Hindlimb muscle (tissue), 1 donor: ENCODE measurements around the gene ZFP30. TPM values are rescaled to one million over a fixed set of nuclear protein-coding genes. Genes with fewer than 3 reads are reported as not detected.
"Not testable (repeated sequence)": the region's sequence is repeated elsewhere in the genome, so short reads cannot be mapped to it uniquely, and the experiment has no call there.

Source experiments
- DNase-seq: peaks from one replicate; pipeline ENCODE4 v3.0.0-alpha.2; 2013
- polyA plus RNA-seq: library from polyadenylated mRNA; unstranded; fragments of 120-200 nt; gene quantifications from one replicate; pipeline ENCODE4 v1.2.1, GENCODE V29; 2013; ENCODE audit not compliant: insufficient read length

Gene ZFP30
- 12.3 TPM for polyA plus RNA-seq

DNA sequence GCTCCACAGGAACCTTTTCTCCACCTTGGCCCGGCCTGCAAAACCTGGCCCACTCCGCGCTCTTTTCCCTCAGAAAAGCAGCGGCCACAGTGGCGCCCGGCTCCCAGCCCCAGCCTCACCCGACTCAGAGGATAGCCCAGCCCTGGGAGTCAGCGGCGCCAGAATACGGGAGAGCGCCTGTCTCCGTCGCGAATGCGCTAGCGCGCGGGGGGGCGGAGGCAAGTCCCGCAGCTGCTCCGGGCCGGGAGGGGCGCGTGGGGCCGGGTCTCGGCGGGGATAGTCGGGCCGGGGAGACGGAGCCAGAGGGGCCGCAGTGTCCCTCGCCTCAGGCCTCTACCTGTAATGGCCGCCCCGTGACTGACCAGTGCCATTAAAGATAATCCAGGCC lies at the start of gene ZFP30:
ZFP30 (minus strand) TSS at position 165 of the 388 bp plus-strand sequence. CDS start 7,643 bp downstream, outside the sequence.
- DNase-seq = peak; percentile 90

DNA sequence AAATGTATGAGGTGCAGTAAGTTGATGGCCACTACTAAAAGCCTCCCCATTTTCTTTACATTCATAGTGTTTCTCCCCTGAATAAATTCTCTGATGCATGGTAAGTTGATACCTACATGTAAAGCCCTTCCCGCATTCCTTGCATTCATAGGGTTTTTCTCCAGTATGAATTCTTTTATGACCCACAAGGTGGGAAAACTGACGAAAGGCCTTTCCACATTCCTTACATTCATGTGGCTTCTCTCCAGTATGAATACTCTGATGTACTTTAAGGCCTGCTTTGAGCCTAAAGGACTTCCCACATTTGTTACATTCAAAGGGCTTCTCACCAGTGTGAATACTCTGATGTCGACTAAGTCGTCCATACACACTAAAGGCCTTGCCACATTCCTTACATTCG lies 43.8 kb upstream of the ZFP30 start:
- DNase-seq = no peak

DNA sequence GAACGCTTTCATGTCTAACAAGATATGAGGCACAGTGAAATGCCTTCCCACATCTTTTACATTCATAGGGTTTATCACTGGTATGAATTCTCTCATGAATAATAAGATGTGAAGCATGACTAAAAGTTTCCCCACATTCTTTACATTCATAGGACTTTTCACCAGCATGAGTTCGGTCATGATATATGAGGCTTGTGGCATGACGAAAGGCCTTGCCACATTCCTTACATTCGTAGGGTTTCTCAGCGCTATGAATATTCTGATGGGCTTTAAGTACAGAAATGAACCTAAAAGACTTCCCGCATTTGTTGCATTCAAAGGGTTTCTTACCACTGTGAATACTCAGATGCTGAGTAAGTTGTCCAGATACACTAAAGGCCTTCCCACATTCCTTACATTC lies 43.0 kb upstream of the ZFP30 start:
- DNase-seq = no peak

DNA sequence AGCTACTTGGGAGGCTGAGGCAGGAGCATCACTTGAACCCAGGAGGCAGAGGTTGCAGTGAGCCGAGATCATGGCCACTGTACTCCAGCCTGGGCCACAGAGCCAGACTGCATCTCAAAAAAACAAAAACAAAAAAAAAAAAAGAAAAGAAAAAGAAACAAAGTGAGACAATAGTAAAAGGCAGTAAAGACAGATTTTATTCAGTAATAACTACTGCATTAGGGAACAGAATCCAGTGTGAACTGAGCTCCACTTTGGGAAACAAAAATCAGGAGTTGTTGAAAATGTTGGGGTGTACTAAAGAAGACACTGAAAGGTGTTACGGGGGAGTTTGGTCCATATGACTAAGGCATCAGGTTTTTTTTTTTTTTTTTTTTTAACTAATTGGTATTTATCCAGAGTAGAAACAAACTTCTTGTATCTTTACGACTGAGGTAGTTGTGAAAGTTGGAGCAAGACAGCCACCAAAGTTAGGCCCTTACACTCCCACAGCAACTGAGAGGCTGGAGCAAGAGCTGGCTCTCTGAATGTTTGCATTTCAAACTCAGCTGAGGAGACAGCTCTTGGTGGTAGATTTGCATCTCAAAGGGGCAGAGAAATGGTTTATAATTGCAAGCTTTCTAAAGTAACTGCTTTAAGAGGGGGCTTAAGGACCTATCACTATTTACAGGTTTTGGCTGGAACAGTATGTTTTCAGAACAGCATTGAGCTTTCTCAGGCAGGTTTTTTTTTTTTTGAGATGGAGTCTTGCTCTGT lies 40.1 kb upstream of the ZFP30 start:
- DNase-seq = no peak

DNA sequence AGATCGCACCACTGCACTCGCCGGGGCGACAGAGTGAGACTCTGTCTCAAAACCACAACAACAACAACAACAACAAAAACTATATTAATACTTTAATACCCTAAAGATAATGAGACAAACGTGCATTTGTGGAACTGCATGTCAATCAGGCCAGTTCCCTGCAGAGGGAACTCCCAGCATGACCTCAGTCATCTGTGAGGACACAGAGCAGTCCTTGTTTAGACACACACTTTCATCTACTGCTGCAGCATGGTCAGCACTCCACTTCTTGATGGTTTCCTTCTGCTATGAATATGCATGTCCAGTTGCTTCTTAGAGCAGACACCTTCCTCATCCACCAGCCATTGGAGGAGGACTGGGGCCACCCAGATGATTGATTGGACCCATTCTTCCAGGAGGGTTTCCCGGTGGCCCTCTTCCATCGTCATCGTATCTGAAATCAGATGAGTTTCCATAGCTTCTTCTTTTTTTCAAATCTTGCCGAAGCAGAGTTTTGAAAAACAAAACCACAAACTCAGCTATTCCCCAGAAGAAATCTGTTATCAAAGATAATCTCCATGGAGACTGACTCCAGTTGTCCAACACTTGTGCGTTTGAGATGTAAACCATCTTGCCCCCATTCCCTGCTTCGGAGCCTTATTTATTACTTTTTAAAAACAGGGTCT lies 37.8 kb upstream of the ZFP30 start:
- DNase-seq = no peak

DNA sequence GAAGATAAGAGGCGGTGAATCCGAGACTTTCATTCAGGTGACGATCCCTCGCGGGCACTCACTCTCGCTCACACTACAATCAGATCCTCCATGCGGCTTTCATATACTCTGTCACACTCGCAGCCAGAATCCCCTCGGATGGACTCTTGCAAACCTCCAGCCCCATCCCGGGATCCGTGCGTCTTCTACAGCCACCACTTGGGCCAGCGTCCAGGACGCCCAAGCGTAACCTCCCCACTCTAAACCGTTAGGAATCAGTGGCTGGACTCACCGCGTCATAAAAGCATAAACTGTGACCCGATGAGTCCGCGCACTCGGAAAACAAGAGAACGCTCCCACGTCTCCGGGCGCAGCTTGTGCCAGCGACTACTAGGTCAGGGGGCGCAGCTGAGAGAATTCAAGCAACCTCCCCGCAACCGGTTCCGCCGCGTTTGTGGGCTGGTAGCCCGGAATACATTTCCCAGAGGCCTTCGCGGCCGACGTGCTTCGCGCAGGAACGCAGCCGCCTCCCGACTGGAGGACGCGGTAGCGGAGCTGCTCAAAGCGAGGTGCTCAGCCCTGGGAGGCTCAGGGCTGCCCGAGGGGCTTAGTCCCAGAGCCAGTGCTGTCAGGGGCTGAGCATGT lies 36.7 kb upstream of the ZFP30 start:
- DNase-seq = peak; percentile 88

DNA sequence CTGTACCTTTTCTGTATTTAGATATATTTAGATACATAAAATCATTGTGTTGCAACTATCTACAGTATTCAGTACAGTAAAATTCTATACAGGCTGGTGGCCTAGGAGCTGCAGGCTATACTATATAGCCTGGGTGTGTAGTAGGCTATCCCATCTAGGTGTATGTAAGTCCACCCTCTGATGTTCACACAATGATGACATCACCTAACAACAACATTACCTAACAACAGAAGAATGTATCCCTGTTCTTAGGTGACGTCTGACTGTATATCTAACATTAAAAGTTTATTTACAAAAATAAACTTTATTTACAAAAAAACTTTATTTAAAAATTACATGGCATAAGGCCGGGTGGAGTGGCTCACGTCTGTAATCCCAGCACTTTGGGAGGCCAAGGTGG lies 28.3 kb upstream of the ZFP30 start:
- DNase-seq = no peak

DNA sequence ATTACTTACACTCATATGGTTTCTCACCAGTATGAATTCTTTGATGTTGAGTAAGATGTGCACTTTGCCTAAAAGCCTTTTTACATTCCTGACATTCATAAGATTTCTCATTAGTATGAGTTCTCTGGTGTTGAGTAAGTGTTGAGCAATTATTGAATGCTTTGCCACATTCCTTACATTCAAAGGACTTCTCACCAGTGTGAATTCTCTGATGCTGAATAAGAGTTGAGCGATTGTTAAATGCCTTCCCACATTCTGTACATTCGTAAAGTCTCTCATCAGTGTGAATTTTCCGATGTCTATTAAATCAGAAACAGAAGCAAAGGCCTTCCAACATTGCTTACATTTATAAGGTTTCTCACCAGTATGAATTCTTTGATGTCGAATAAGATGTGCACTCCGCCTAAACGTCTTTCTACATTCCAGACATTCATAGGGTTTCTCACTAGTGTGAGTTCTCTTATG lies 14.2 kb upstream of the ZFP30 start:
- no peak for DNase-seq

DNA sequence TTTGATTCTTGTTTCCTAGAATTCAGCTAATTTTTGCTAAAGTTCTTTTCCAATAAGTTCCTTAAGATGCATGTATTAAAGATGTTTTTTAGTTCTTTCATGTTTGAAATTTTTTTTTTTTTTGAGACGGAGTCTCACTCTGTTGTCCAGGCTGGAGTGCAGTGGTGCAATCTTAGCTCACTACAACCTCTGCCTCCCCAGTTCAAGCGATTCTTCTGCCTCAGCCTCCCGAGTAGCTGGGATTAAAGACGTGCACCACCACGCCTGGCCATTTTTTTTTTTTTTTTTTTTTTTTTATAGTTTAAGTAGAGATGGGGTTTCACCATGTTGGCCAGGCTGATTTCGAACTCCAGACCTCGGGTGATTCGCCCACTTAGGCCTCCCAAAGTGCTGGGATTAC lies 1.9 kb upstream of the ZFP30 start:
- not testable (repeated sequence) for DNase-seq

DNA sequence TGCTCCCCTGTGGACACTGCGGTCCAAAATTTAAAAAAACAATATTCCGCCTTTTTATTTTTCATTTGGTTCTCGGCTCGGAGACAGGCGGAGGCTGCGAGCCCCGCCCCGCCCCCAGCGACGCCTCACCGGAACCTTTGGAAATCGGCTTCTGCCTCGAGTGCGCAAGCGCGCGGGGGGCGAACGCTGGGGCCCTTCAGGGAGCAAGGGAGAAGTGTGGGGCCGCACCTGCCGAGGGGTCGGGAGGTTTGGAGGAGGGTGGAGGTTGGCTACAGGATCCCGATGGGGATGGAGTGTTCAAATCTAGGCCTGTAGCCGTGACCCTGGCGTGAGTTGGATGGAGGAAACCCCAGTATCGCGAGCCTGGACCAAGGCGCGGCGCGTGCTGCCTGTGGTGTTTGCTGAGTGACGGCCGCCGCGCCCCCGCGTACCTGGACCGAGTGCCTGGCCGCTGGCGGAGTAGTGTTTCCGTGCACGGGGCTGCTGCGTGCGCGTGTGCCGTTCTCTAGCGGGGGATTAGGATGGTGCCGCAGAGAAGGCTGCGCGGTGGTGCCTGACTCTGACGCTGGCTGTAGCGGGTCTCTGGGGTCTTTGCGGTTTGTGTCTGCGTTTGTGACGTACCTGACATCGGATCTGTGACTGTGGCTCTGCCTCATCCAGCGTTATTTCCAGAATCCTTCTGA lies 565 bp upstream of the ZFP30 start:
- DNase-seq = peak; percentile 84

DNA sequence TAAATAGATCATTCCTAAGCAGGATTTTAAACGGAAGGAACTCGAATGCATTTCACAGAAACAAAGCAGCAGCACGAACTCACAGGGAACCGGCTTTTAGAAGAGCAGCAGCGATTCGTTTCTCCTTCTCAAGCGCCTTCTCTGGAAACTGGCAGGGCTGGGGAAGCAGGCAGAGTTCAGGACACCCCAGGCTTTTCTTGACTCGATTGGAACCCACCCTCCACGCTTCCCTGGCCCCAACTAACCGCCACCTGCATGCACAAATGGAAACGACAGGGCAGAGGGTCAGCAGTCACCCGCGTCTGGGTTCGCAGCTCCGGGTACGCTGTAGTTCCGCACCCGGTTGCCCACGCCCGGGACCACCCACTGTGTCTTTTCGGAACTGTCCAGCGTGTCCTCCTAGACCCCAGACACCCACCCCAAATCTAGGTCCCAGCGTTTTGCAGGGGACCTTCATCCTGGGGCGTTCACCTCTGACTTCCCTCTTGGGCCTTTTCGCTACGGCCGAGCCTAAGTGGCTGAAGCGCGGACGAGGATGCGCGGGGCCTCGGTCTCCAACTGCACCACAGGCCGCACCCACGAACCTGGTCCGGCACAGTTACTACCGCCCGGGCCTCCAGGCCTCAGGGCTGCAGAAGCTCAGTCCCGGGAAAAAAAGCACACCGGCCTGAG lies 500 bp downstream of the ZFP30 start:
- DNase-seq = peak; percentile 26

DNA sequence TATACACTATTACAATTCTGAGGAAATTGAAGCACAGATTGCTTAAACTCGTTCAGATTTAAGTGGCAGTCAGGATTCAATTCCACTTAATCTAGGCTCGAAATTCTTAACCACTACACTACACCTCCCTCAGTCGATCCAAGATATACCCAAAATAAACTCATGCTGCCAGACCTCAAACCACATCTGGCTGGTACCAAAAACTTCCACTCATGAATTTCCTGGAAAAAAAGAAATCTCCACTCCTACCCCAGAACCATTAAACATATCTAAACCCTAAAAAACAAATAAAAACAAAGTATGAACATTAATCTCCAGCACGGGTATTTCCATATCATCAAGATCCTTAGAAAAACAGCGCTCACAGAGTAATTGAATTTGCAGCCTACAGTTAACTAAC lies 1.1 kb downstream of the ZFP30 start:
- DNase-seq = no peak

DNA sequence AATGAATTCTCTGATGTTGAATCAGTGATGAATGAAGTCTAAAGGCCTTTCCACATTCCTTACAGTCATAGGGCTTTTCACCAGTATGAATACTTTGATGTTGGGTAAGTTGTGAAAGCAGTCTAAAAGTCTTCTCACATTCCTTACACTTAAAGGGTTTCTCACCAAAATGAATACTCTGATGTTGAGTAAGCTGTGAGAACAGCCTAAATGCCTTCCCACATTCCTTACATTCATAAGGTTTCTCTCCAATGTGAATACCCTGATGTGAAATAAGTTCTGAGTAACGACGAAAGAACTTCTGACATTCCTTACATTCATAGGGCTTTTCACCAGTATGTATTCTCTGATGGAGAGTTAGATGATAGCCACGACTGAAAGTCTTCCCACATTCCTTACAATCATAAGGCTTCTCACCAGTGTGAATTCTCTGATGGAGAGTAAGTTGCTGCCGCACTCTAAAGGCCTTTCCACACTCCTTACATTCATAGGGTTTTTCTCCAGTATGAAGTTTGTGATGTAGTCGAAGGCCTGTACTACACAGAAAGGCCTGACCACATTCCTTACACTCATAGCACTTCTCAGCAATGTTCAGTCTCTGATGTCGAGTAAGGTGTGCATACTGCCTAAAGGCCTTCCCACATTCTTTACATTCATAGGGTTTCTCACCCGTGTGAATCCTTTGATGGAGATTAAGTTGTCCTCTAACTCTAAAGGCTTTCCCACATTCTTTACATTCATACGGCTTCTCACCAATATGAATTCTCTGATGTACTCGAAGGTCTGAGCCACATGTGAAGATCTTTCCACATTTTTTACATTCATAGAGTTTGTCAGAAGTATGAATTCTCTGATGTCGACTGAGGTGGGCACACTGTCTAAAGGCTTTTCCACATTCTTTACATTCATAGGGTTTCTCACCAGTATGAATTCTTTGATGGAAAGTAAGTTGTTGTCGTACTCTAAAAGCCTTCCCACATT lies 19.9 kb downstream of the ZFP30 start:
- no peak for DNase-seq

DNA sequence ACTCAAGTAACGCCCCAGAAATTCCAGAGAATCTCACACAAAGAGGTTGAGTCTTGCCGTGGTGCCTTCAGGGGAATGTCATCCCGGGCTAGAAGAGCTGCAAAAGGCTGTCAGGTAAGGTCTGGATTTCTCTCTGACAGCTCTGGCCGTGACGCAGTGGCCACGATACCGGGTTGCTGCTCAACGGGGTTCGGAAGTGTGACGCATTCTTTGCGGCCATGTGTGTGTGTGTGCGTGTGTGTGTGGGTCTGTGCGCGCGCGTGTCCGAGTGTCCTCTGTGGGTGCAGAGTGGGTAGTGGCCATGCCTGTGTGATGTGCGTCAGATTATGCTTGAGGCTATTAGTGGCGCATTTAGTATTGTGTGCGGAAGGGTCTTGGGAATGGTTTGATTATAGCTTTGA lies 60.3 kb downstream of the ZFP30 start:
- no peak for DNase-seq

DNA sequence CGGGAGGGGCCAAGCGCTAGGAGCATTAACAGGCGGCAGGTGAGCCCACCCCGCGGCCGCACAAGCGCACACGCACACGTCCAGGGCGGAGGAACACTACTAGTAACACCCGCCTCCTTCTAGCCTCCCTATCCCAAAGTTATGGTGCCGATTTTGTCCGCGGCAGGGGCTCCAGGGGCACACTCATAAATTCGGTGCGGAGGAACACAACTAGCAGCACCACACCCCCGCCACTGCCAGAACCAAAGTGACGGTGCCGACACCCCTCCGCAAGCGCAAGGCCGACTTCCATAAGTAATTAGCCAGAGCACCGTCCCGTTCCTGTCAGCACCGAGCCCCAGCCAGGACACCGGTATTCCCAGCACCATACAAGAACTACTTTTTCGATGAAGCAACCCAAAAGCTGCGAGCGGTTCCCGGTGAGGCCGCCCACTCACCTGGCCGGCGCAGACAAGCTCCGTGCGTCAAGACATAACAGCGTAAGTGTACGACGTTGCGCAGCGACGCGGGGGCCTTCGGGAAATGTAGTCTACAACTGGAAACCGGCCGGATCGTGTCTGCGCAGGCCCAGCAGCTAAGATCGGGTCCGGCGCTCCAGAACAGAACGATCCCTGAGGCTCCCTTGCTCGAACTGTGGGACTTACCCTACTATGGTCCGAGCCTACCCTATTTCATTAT lies 60.8 kb downstream of the ZFP30 start, which contains the start of the genes ZNF540 and ZNF571:
ZNF540 (plus strand) TSS at position 573 of the 678 bp plus-strand sequence. CDS start 3,572 bp downstream, outside the sequence.
ZNF571 (minus strand) TSS at position 489 of the 678 bp plus-strand sequence. CDS start 8,116 bp downstream, outside the sequence.
- peak; percentile 95 for DNase-seq

DNA sequence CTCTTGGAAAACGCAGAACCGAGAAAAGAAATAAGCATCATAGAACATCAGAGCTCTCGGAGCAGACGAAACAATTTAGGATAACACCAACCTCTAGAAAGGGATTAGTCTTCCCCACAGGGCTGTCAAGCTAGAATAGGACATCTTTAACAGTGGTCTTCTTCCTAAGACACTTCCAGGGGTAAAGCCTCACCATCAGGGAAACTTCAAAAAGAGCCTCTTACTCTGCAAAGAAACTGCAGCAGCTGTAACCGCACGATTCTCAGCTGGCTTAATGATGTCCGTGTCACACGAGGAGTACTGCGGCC lies 61.3 kb downstream of the ZFP30 start:
- no peak for DNase-seq

DNA sequence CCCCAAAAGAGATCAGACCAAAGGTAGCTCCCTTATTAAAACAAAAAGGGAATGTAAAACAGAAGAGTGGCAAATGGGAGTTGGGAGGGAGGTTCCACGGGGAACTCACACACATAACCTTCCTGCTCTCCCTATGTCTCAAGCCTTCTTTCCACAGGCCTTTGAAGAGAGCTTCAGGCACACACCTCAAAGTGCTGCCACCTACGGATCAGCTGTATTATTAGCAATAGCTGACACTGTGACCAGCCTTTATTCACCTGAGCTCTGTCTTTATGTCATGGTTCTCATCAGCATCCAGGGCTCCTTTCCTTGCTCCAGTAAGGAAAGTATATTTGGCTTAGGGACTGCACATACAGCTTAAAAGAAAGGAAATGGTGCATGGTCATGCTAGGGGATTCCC lies 71.9 kb downstream of the ZFP30 start:
- DNase-seq = no peak

DNA sequence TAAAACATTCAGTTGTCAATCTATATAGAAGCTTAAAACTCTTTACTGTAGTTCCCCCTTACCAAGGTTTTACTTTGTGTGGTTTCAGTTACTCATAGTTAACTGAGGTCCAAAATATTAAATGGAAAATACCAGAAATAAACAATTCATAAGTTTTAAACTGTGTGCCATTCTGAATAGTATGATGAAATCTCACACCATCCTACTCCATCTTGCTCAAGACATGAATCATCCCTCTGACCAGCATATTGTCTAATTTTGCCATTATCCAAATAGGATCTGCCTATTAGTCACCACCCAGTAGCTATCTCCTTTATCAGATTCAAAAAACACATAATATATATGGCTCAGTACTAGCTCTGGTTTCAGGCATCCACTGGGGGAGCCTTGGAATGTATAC lies 83.1 kb downstream of the ZFP30 start:
- no peak for DNase-seq

DNA sequence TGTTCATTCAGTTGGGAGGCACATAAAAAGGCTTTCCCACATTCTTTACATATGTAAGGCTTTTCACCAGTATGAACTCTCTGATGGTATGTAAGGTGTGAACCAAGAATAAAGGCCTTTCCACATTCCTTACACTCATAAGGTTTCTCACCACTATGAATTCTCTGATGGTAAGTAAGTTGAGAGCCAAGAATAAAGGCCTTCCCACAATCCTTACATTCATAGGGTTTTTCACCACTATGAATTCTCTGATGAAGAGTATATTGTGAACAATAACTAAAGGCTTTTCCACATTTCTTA lies 89.9 kb downstream of the ZFP30 start:
- no peak for DNase-seq

DNA sequence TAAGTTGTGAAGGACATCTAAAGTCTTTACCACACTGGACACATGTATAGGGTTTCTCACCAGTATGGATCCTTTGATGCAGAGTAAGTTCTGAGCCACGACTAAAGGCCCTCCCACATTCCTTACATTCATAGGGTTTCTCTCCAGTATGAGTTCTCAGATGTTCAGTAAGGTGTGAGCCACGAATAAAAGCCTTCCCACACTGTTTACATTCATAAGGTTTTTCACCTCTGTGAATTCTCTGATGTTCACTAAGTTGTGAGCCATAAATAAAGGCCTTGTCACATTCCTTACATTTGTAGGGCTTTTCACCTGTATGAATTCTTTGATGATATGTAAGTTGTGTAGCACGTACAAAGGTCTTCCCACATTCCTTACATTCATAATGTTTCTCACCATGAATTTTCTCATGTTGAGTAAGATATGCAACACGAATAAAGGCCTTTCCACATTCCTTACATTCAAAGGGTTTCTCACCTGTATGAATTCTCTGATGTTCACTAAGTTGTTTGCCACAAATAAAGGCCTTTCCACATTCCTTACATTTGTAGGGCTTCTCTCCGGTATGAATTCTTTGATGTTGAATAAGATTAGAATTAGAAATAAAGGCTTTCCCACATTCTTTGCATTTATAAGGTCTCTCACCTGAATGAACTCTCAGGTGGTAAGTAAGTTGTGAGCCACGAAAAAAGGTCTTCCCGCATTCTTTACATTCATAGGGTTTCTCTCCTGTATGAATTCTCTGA lies 90.5 kb downstream of the ZFP30 start:
- DNase-seq = no peak
